Measurements from ENCODE around the gene RTN4.
"Not testable (repeated sequence)": the region's sequence is repeated elsewhere in the genome, so short reads cannot be mapped to it uniquely, and the experiment has no call there.

RTN4 gene

GRCh38 chr2:55073000-55073983, 23.0 kb upstream of the RTN4 start:
- DNase-seq = no peak

- DNase-seq = no peak
Measured at GRCh38 chr2:55063713-55064323, 13.6 kb upstream of the RTN4 start.

GRCh38 chr2:55063226-55063625, 13.0 kb upstream of the RTN4 start:
- DNase-seq = no peak

- no peak for DNase-seq
Measured at GRCh38 chr2:55062754-55063153, 12.5 kb upstream of the RTN4 start.

GRCh38 chr2:55061523-55062344, 11.5 kb upstream of the RTN4 start:
- DNase-seq = no peak

- DNase-seq = no peak
Measured at GRCh38 chr2:55059793-55060192, 9.5 kb upstream of the RTN4 start.

GRCh38 chr2:55057474-55057873, 7.2 kb upstream of the RTN4 start:
- no peak for DNase-seq

GRCh38 chr2:55056024-55056521, 5.8 kb upstream of the RTN4 start:
- DNase-seq = no peak

- DNase-seq = no peak
Measured at GRCh38 chr2:55054106-55054875, 4.0 kb upstream of the RTN4 start.

GRCh38 chr2:55053225-55053624, 3.0 kb upstream of the RTN4 start:
- not testable (repeated sequence) for DNase-seq

- no peak for DNase-seq
Measured at GRCh38 chr2:55052129-55053061, 2.1 kb upstream of the RTN4 start.

GRCh38 chr2:55051026-55051866, 995 bp upstream of the RTN4 start:
- DNase-seq = peak; percentile 84

GRCh38 chr2:55049821-55050099, 491 bp downstream of the RTN4 start:
- DNase-seq = no peak

GRCh38 chr2:55049043-55049820, 1.0 kb downstream of the RTN4 start:
- peak; percentile 94 for DNase-seq

GRCh38 chr2:55048508-55049042, 1.7 kb downstream of the RTN4 start:
- peak; percentile 47 for DNase-seq

- DNase-seq = peak; percentile 40
Measured at GRCh38 chr2:55047677-55048299, 2.5 kb downstream of the RTN4 start.

GRCh38 chr2:55045780-55046179, 4.5 kb downstream of the RTN4 start:
- no peak for DNase-seq

GRCh38 chr2:55043841-55044240, 6.4 kb downstream of the RTN4 start:
- no peak for DNase-seq

- DNase-seq = no peak
Measured at GRCh38 chr2:55038428-55038827, 11.8 kb downstream of the RTN4 start.

Measured in right hindlimb (tissue), 1 donor.